ENCODE results near the gene CNST.
"Not testable (repeated sequence)": the region's sequence is repeated elsewhere in the genome, so short reads cannot be mapped to it uniquely, and the experiment has no call there.

The CNST gene

GRCh38 chr1:246680190-246680589 lies 113.9 kb downstream of the CNST start:
- no peak overlapping the region for H3K4me3 Mint-ChIP-seq
- no peaks in the 10 kb centered on the region for H3K9me3 Mint-ChIP-seq (ENCODE audit: low read depth)
- no peaks in the 10 kb centered on the region for H3K27me3 Mint-ChIP-seq
- H3K36me3 Mint-ChIP-seq, result peaks cover 2% of the 10 kb centered on the region
- H3K4me1 Mint-ChIP-seq (ENCODE audit: low read depth), result no peaks in the 10 kb centered on the region
- H3K27ac Mint-ChIP-seq, result no peak overlapping the region

- Mint-ChIP-seq H3K36me3 (peaks cover 2% of the 10 kb centered on the region), H3K27me3 (no peaks in the 10 kb centered on the region), H3K9me3 (ENCODE audit: low read depth) (no peaks in the 10 kb centered on the region), H3K27ac (no peak overlapping the region), H3K4me1 (ENCODE audit: low read depth) (no peaks in the 10 kb centered on the region), H3K4me3 (no peak overlapping the region)
These were observed 114.5 kb downstream of the CNST start for GRCh38 chr1:246680696-246681130.

GRCh38 chr1:246681900-246682895 lies 115.9 kb downstream of the CNST start:
- Mint-ChIP-seq H3K27me3 (no peaks in the 10 kb centered on the region), H3K27ac (no peak overlapping the region), H3K9me3 (ENCODE audit: low read depth) (no peaks in the 10 kb centered on the region), H3K4me1 (ENCODE audit: low read depth) (no peaks in the 10 kb centered on the region), H3K36me3 (no peaks in the 10 kb centered on the region), H3K4me3 (no peak overlapping the region)

- no peak overlapping the region for H3K4me3 Mint-ChIP-seq
- H3K4me1 Mint-ChIP-seq (ENCODE audit: low read depth), result no peaks in the 10 kb centered on the region
- no peaks in the 10 kb centered on the region for H3K9me3 Mint-ChIP-seq (ENCODE audit: low read depth)
- H3K27ac Mint-ChIP-seq, result no peak overlapping the region
- H3K27me3 Mint-ChIP-seq, result no peaks in the 10 kb centered on the region
- H3K36me3 Mint-ChIP-seq, result no peaks in the 10 kb centered on the region
These were observed 117.3 kb downstream of the CNST start for GRCh38 chr1:246683521-246683920.

- H3K36me3 Mint-ChIP-seq, result no peaks in the 10 kb centered on the region
- no peaks in the 10 kb centered on the region for H3K9me3 Mint-ChIP-seq (ENCODE audit: low read depth)
- H3K27me3 Mint-ChIP-seq, result no peaks in the 10 kb centered on the region
- H3K27ac Mint-ChIP-seq, result no peak overlapping the region
- H3K4me3 Mint-ChIP-seq, result no peak overlapping the region
- peaks cover 3% of the 10 kb centered on the region for H3K4me1 Mint-ChIP-seq (ENCODE audit: low read depth)
These were observed 120.7 kb downstream of the CNST start for GRCh38 chr1:246687002-246687401.

- no peaks in the 10 kb centered on the region for H3K36me3 Mint-ChIP-seq
- peaks cover 3% of the 10 kb centered on the region for H3K4me1 Mint-ChIP-seq (ENCODE audit: low read depth)
- no peak overlapping the region for H3K4me3 Mint-ChIP-seq
- no peak overlapping the region for H3K27ac Mint-ChIP-seq
- H3K9me3 Mint-ChIP-seq (ENCODE audit: low read depth), result no peaks in the 10 kb centered on the region
- no peaks in the 10 kb centered on the region for H3K27me3 Mint-ChIP-seq
These were observed 123.3 kb downstream of the CNST start for GRCh38 chr1:246689409-246690008.

- Mint-ChIP-seq H3K36me3 (no peaks in the 10 kb centered on the region), H3K9me3 (ENCODE audit: low read depth) (no peaks in the 10 kb centered on the region), H3K4me3 (no peak overlapping the region), H3K27ac (no peak overlapping the region), H3K4me1 (ENCODE audit: low read depth) (peaks cover 3% of the 10 kb centered on the region), H3K27me3 (no peaks in the 10 kb centered on the region)
These were observed 123.8 kb downstream of the CNST start for GRCh38 chr1:246690100-246690499.

GRCh38 chr1:246691622-246692495 lies 125.6 kb downstream of the CNST start:
- H3K4me3 Mint-ChIP-seq, result no peak overlapping the region
- H3K4me1 Mint-ChIP-seq (ENCODE audit: low read depth), result peaks cover 3% of the 10 kb centered on the region
- H3K27ac Mint-ChIP-seq, result no peak overlapping the region
- no peaks in the 10 kb centered on the region for H3K9me3 Mint-ChIP-seq (ENCODE audit: low read depth)
- no peaks in the 10 kb centered on the region for H3K27me3 Mint-ChIP-seq
- no peaks in the 10 kb centered on the region for H3K36me3 Mint-ChIP-seq

- H3K27ac Mint-ChIP-seq; H3K27me3 Mint-ChIP-seq; H3K4me1 Mint-ChIP-seq (ENCODE audit: low read depth); H3K4me3 Mint-ChIP-seq; H3K9me3 Mint-ChIP-seq (ENCODE audit: low read depth); H3K36me3 Mint-ChIP-seq: not testable (repeated sequence)
These were observed 128.1 kb downstream of the CNST start for GRCh38 chr1:246694213-246694895.

- no peak overlapping the region for H3K4me3 Mint-ChIP-seq
These were observed 128.9 kb downstream of the CNST start for GRCh38 chr1:246695136-246695535.

GRCh38 chr1:246695666-246696065 lies 129.4 kb downstream of the CNST start:
- peaks cover 7% of the 10 kb centered on the region for H3K4me1 Mint-ChIP-seq (ENCODE audit: low read depth)
- H3K27me3 Mint-ChIP-seq, result no peaks in the 10 kb centered on the region
- no peaks in the 10 kb centered on the region for H3K9me3 Mint-ChIP-seq (ENCODE audit: low read depth)
- H3K36me3 Mint-ChIP-seq, result no peaks in the 10 kb centered on the region
- no peak overlapping the region for H3K4me3 Mint-ChIP-seq
- no peak overlapping the region for H3K27ac Mint-ChIP-seq

More at GRCh38 chr1:246695136-246695535, 128.9 kb downstream of the CNST start:
- H3K36me3 Mint-ChIP-seq, result no peaks in the 10 kb centered on the region
- H3K4me1 Mint-ChIP-seq (ENCODE audit: low read depth), result peaks cover 7% of the 10 kb centered on the region
- H3K27me3 Mint-ChIP-seq, result no peaks in the 10 kb centered on the region
- H3K27ac Mint-ChIP-seq, result no peak overlapping the region
- H3K9me3 Mint-ChIP-seq (ENCODE audit: low read depth), result no peaks in the 10 kb centered on the region

- peak overlapping the region; percentile 68 for H3K4me3 Mint-ChIP-seq
- H3K27me3 Mint-ChIP-seq, result no peaks in the 10 kb centered on the region
- peak overlapping the region; percentile 11 for H3K27ac Mint-ChIP-seq
- peaks cover 7% of the 10 kb centered on the region for H3K4me1 Mint-ChIP-seq (ENCODE audit: low read depth)
- H3K36me3 Mint-ChIP-seq, result no peaks in the 10 kb centered on the region
- H3K9me3 Mint-ChIP-seq (ENCODE audit: low read depth), result no peaks in the 10 kb centered on the region
These were observed 132.3 kb downstream of the CNST start for GRCh38 chr1:246698466-246699094.

GRCh38 chr1:246699095-246699735 lies 133.0 kb downstream of the CNST start:
- H3K9me3 Mint-ChIP-seq (ENCODE audit: low read depth), result no peaks in the 10 kb centered on the region
- H3K27me3 Mint-ChIP-seq, result no peaks in the 10 kb centered on the region
- peak overlapping the region; percentile 68 for H3K4me3 Mint-ChIP-seq
- H3K4me1 Mint-ChIP-seq (ENCODE audit: low read depth), result peaks cover 7% of the 10 kb centered on the region
- peak overlapping the region; percentile 11 for H3K27ac Mint-ChIP-seq
- H3K36me3 Mint-ChIP-seq, result no peaks in the 10 kb centered on the region

Data from activated naive CD8-positive, alpha-beta T cell (primary cell).